ENCODE results near the gene FAM170B. TPM values are rescaled to one million over a fixed set of nuclear protein-coding genes. Genes with fewer than 3 reads are reported as not detected.

Gene FAM170B
- total and polyA plus RNA-seq, 2 of the 4 experiments (the other 2 are of a cell fraction): not detected

DNA sequence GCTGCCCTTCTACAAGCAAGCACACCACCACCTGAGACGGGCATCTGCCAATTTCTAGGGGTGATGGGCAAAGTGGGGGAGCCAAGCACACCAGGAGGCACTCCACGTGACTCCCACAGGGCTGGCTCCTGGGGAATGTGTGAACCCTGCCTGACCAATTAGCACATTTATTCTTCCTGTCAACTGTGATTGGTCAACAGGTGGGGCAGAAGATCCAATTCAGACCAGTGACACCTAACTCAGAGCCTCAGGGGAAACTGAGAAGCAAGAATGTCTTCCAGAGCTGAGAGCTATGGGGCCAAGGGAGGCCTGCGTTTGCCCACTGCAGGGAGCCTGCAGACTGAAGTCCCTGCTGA, 38.9 kb upstream of the FAM170B start:
- Histone ChIP-seq H3K9ac (ENCODE audit: low read depth, low read length) (no peak overlapping the region), H3K79me1 (ENCODE audit: low read depth in 1 of 2, low read length in 2 of 2) (no peaks in the 10 kb centered on the region), H3K18ac (ENCODE audit: low read depth, low read length) (no peak overlapping the region), H2BK120ac (ENCODE audit: low read depth, low read length) (no peak overlapping the region), H3K4me3 (ENCODE audit: insufficient read depth, low read depth, low read length) (no peak overlapping the region), H2BK5ac (ENCODE audit: low read depth, low read length, poor library complexity, severe bottlenecking) (no peak overlapping the region), H3K14ac (replicated peaks; ENCODE audit: low read depth, low read length) (no peak overlapping the region), H3K4ac (ENCODE audit: low read depth, low read length) (no peak overlapping the region), H4K91ac (ENCODE audit: insufficient read depth, low read depth, low read length) (no peak overlapping the region), H2AK5ac (ENCODE audit: low read depth, low read length) (no peak overlapping the region), H2BK20ac (ENCODE audit: low read depth, low read length) (no peak overlapping the region), H2AK9ac (replicated peaks; ENCODE audit: low read depth, low read length, poor library complexity) (no peak overlapping the region), H3K9me1 (ENCODE audit: insufficient read depth, low read length) (peaks cover 19% of the 10 kb centered on the region), H2AFZ (replicated peaks; ENCODE audit: low read length, poor library complexity) (no peak overlapping the region), H3K27me3 (ENCODE audit: control insufficient read depth, insufficient read depth, low read length) (no peaks in the 10 kb centered on the region), H3K4me1 (ENCODE audit: control insufficient read depth, insufficient read depth, low read length) (peaks cover 11% of the 10 kb centered on the region), H4K5ac (ENCODE audit: low read depth, low read length) (no peak overlapping the region), H3K4me2 (ENCODE audit: low read depth, low read length) (no peak overlapping the region), H4K8ac (ENCODE audit: low read depth in 2 of 2, low read length in 2 of 2) (no peak overlapping the region), H3K56ac (ENCODE audit: extremely low read depth, insufficient read depth, low read length) (no peak overlapping the region), H4K20me1 (ENCODE audit: insufficient read depth, low read length) (no peaks in the 10 kb centered on the region), H3K36me3 (ENCODE audit: control insufficient read depth, insufficient read depth, low read length) (no peaks in the 10 kb centered on the region), H2BK15ac (ENCODE audit: low read depth, low read length) (no peak overlapping the region), H3K23ac (ENCODE audit: low read depth, low read length) (no peak overlapping the region), H3K9me3 (ENCODE audit: control insufficient read depth, insufficient read depth, low read length) (no peaks in the 10 kb centered on the region), H3K27ac (ENCODE audit: insufficient read depth, low read length) (no peak overlapping the region)
- no peak for DNase-seq
- in situ Hi-C loops (cut with MboI; ENCODE audit: low sequenced_read_pairs) (no loop called here), dilution Hi-C loops (cut with HindIII; ENCODE audit: low sequenced_read_pairs, unreplicated experiment) (no loop called here), intact Hi-C loops (cut with micrococcal nuclease) (no loop called here)
- BruUV-seq (replicated peaks): no TSS peak
- 67% methylated on average over 1 of the region's 3 CpGs; no CpG with 5 or more reads in 1 of the 2 experiments for WGBS, 2 experiments (ENCODE audit: extremely low coverage in 2 of 2, insufficient read length in 1 of 2)
- no peak for TF ChIP-seq RAD21 (IDR thresholded peaks at IDR 0.05; ENCODE audit: low read length)
- no peak for TF ChIP-seq CTCF (conservative IDR thresholded peaks at IDR 0.05; ENCODE audit: low read depth, low read length)
- POLR2A ChIA-PET (ENCODE audit: unreplicated experiment): no interaction called here
- CTCF ChIA-PET: no interaction called here
- ATAC-seq (ENCODE audit: low read depth): no peak

All from IMR-90 (cell line).